Thoracic aorta (tissue), 2 donors: ENCODE data around the gene UNC79. TPM values are rescaled to one million over a fixed set of nuclear protein-coding genes. Genes with fewer than 3 reads are reported as not detected.

Experiments
- ATAC-seq: fragments of 150-250 bp; one replicate; pipeline ENCODE4 v1.8.0; 2017; ENCODE audit warnings: low read depth; ENCODE audit not compliant: insufficient number of reproducible peaks, low FRiP score
- DNase-seq: peaks from one replicate; pipeline ENCODE4 v3.0.0-alpha.2; 2020; ENCODE audit warnings: low spot score
- H3K27ac ChIP-seq, 2 donors: fragments of 200-600 bp; sonication (generic); 1 replicate in 1 of 2; 2 replicates in 1 of 2; pipeline ENCODE4 v1.5.1; 2016; ENCODE audit warnings: mild to moderate bottlenecking in 2 of 2, moderate library complexity in 2 of 2
- H3K27me3 ChIP-seq: fragments of 200-600 bp; sonication (generic); replicated peaks from 2 replicates; pipeline ENCODE4 v1.6.0; 2016; ENCODE audit warnings: mild to moderate bottlenecking; ENCODE audit not compliant: insufficient read depth
- H3K36me3 ChIP-seq: fragments of 200-600 bp; sonication (generic); one replicate; pipeline ENCODE4 v1.5.1; 2016
- H3K4me1 ChIP-seq, 2 donors: fragments of 200-600 bp; sonication (generic); 1 replicate in 1 of 2; 2 replicates in 1 of 2; pipeline versions ENCODE4 v1.5.1 to v1.6.0; 2016; ENCODE audit warnings: low read depth in 2 of 2, mild to moderate bottlenecking in 1 of 2; ENCODE audit not compliant: control insufficient read depth in 1 of 2
- H3K4me3 ChIP-seq: fragments of 200-600 bp; sonication (generic); 2 replicates; pipeline ENCODE4 v1.5.1; 2016; ENCODE audit warnings: mild to moderate bottlenecking
- H3K9me3 ChIP-seq: fragments of 200-600 bp; sonication (generic); 2 replicates; pipeline ENCODE4 v1.5.1; 2016
- total RNA-seq, 2 donors: library from RNA; depleted of rRNA; stranded (reverse); fragments of >200 nt; gene quantifications; one replicate each; pipeline versions ENCODE4 v1.1.0 to v1.2.3, GENCODE V29; 2016
- TF ChIP-seq, protein P1 (sequence below): fragments of 200-600 bp; sonication (generic); IDR thresholded peaks from one replicate; pipeline ENCODE4 v1.5.1; 2019; ENCODE audit warnings: antibody characterized with exemption

UNC79 gene
- total RNA-seq, 2 donors from 2014 or later: 0.14 to 0.21 TPM

DNA sequence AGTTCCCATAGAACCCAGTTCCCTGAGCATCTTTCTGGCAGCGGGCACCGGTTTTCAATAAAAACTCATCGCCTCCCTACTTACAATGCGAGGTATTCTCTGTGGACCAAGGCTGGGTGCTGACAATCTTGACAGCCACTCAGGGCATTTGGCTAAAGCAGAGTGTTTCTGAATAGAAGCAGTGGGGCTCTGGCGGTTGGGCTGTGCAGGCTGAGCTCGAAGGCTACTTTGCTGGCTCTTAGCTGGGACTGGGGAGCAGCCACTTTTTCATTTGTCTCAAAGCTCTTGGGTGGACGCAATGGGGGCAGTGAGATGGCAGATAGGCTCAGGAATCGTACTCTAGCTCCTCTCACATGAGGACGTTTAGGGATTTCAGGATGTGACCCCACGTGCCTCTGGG is 151.8 kb downstream of the UNC79 start:
- no peaks in the 10 kb centered on the region for H3K9me3 ChIP-seq
- H3K27ac ChIP-seq: no peak overlapping the region
- no peak for ATAC-seq
- H3K27me3 ChIP-seq: no peaks in the 10 kb centered on the region
- no peak overlapping the region for H3K4me3 ChIP-seq
- no peak for DNase-seq
- TF ChIP-seq, protein P1, sequence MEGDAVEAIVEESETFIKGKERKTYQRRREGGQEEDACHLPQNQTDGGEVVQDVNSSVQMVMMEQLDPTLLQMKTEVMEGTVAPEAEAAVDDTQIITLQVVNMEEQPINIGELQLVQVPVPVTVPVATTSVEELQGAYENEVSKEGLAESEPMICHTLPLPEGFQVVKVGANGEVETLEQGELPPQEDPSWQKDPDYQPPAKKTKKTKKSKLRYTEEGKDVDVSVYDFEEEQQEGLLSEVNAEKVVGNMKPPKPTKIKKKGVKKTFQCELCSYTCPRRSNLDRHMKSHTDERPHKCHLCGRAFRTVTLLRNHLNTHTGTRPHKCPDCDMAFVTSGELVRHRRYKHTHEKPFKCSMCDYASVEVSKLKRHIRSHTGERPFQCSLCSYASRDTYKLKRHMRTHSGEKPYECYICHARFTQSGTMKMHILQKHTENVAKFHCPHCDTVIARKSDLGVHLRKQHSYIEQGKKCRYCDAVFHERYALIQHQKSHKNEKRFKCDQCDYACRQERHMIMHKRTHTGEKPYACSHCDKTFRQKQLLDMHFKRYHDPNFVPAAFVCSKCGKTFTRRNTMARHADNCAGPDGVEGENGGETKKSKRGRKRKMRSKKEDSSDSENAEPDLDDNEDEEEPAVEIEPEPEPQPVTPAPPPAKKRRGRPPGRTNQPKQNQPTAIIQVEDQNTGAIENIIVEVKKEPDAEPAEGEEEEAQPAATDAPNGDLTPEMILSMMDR: no peak
- no peaks in the 10 kb centered on the region for H3K36me3 ChIP-seq
- no peaks in the 10 kb centered on the region for H3K4me1 ChIP-seq

DNA sequence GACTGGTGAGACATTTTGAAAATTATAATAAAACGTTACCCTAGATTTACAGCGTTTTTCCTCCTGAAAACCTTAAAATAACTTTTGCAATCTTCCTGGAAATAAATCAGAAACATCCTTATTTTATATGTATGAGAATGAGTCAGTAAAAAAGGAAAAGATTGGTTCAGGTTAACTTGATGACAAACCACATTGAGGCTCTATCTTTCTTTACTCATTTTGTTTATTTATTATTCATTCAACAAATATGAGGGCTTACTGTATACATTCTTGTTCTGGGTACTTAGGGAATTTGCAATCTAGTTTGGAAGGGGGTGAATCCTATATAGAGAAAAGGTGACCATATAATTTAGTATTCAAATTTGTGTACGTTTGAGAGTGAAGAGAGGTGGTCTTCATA is 156.6 kb downstream of the UNC79 start:
- H3K27ac ChIP-seq: no peak overlapping the region
- H3K36me3 ChIP-seq: no peaks in the 10 kb centered on the region
- H3K4me1 ChIP-seq: no peaks in the 10 kb centered on the region
- no peaks in the 10 kb centered on the region for H3K9me3 ChIP-seq
- TF ChIP-seq, protein P1: no peak
- H3K4me3 ChIP-seq: no peak overlapping the region
- DNase-seq: no peak
- no peak for ATAC-seq
- H3K27me3 ChIP-seq: no peaks in the 10 kb centered on the region

DNA sequence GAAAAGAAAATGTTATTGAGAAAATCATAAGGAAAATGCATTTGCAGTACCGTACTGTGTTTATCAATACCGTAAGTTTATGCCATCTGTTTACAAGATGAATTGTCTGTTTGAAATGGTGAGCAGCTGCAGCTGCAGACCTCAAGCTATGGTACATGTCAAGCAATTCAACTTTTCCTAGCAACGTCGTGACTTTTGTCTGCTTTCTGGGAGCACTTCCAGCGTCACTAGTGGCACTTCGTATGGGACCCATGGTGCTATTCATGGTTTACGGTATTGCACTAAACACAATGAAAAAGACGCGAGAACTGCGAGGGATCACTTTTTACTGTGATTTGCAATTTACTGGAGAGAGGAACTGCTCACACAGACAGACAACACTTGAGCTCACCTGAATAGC is 160.8 kb downstream of the UNC79 start:
- no peak overlapping the region for H3K4me3 ChIP-seq
- TF ChIP-seq, protein P1: no peak
- no peaks in the 10 kb centered on the region for H3K27me3 ChIP-seq
- H3K4me1 ChIP-seq: no peaks in the 10 kb centered on the region
- no peaks in the 10 kb centered on the region for H3K36me3 ChIP-seq
- H3K27ac ChIP-seq: no peak overlapping the region
- ATAC-seq: no peak
- no peak for DNase-seq
- no peaks in the 10 kb centered on the region for H3K9me3 ChIP-seq

DNA sequence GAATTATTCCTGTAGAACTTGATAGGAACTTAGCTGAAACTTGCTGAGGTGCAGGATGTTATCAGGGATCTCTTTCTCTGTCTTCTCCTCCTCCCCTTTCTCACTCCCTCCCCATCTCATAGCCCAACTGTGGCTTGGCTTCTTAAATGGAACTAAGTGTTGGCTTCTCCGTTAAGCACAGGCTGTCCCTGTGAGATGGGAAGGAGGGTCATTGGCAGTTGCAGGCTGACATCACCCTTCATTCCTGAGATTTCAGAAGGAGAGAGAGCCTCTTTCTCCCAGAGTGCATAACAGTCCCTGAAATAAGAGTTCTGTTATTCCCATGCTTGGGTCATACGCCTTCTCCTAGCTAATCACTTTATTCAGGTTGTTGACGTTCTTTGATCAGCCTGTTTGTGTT is 162.0 kb downstream of the UNC79 start:
- no peak overlapping the region for H3K4me3 ChIP-seq
- H3K36me3 ChIP-seq: no peaks in the 10 kb centered on the region
- ATAC-seq (no peak), DNase-seq (no peak)
- H3K9me3 ChIP-seq: no peaks in the 10 kb centered on the region
- TF ChIP-seq, protein P1: no peak
- no peaks in the 10 kb centered on the region for H3K27me3 ChIP-seq
- no peaks in the 10 kb centered on the region for H3K4me1 ChIP-seq
- no peak overlapping the region for H3K27ac ChIP-seq

DNA sequence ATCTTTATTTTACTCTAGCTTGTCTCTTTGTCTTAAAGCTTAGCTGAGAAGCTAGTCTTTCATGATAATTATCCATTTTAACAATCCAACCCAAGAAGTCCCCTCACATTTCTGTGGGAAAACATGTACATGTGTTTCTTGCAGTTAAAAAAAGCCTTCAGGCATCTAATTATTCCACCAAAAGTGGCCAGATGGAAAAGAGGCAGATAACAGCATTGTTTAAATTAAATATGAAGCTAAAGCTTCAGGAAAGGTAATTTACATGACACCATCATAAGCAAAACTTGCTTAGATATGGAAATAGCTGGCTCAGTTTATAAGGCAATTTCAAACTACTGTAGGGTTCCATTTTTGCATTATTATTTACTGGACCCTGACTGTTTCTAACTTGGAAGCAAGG is 175.4 kb downstream of the UNC79 start:
- TF ChIP-seq, protein P1: no peak
- H3K27me3 ChIP-seq: no peaks in the 10 kb centered on the region
- H3K9me3 ChIP-seq: no peaks in the 10 kb centered on the region
- H3K27ac ChIP-seq: no peak overlapping the region
- ATAC-seq (no peak), DNase-seq (no peak)
- no peaks in the 10 kb centered on the region for H3K36me3 ChIP-seq
- H3K4me3 ChIP-seq: no peak overlapping the region
- no peaks in the 10 kb centered on the region for H3K4me1 ChIP-seq
